Skeletal muscle satellite cell (primary cell): ENCODE data around the gene ETV1.
A peak's percentile ranks its signal among the peaks of the same experiment; 100 is the strongest.

Source experiments
- H3K27me3 ChIP-seq: 2 replicates; pipeline ENCODE4 v1.7.0; 2013; ENCODE audit warnings: low read length; ENCODE audit not compliant: control insufficient read depth, insufficient read depth
- H3K36me3 ChIP-seq: 2 replicates; pipeline ENCODE4 v1.7.0; 2013; ENCODE audit warnings: mild to moderate bottlenecking, control low read depth, low read length; ENCODE audit not compliant: insufficient read depth
- H3K4me1 ChIP-seq: 2 replicates; pipeline ENCODE4 v1.7.0; 2013; ENCODE audit warnings: low read length; ENCODE audit not compliant: control insufficient read depth, insufficient read depth
- H3K4me2 ChIP-seq: 2 replicates; pipeline ENCODE4 v1.7.0; 2013; ENCODE audit warnings: mild to moderate bottlenecking, low read length
- H3K4me3 ChIP-seq: 2 replicates; pipeline ENCODE4 v1.7.0; 2013; ENCODE audit warnings: low read length
- H3K9ac ChIP-seq: 2 replicates; pipeline ENCODE4 v1.7.0; 2013; ENCODE audit warnings: mild to moderate bottlenecking, low read depth, low read length, moderate library complexity
- H3K9me3 ChIP-seq: replicated peaks from 2 replicates; pipeline ENCODE4 v1.7.0; 2013; ENCODE audit warnings: mild to moderate bottlenecking, control low read depth, low read length

ETV1 gene

DNA sequence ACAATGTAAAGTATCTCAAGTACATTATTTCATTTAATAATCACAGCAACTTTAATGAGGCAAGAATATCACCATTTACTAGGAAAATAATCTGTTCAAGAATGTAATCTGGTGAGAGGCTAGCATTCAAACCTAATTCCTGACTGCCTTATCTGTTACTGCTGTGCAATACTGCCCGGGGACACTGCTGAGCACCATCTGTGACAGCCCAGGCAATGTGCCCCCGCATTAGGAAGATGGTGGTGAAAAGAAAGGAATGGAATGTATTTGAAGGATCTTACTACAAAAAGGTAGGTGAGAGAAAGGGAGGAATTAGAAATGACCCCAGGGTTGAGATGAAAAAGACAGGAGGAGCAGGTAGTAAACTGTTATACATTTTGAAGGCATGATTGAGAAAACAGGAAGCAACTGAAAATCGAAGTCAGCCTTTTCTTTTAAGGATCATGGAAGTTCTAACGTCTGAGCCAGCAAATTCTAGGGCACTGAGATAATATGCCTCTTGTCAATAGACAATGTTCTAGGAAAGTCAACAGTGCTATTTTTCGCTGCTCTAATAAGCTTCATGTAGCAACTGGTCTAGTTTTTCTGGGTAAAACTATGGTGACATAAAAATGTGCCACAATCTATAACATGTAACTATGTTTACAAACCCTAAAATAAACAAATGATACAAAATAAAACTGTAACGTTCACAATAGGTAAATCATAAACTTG is 90.4 kb downstream of the ETV1 start:
- Histone ChIP-seq H3K9ac (no peak overlapping the region), H3K36me3 (no peaks in the 10 kb centered on the region)

DNA sequence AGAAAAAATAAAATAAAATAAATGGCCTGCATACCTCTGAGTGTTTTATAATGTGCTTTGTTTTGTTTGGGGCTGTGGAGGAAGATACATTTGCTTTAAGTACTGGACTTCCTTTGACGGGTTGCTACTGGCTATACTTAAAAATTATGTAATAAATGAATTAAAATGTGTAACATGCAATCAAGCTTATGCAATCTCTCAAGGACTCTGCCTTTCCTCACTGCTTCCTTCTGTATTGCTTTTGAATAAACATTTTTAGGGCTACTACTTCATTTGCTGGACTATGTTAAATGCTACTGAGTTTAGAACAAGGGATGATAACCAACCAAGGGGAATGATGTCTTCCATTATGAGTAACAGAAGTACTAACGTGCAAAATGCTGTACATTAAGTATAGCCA is 91.6 kb downstream of the ETV1 start:
- Histone ChIP-seq H3K36me3 (no peaks in the 10 kb centered on the region), H3K4me3 (no peak overlapping the region), H3K4me1 (no peaks in the 10 kb centered on the region), H3K4me2 (no peak overlapping the region), H3K9me3 (no peaks in the 10 kb centered on the region), H3K9ac (no peak overlapping the region), H3K27me3 (no peaks in the 10 kb centered on the region)

More for the DNA sequence above, 90.4 kb downstream of the ETV1 start:
- no peaks in the 10 kb centered on the region for H3K9me3 ChIP-seq
- no peak overlapping the region for H3K4me2 ChIP-seq
- H3K27me3 ChIP-seq, result no peaks in the 10 kb centered on the region
- H3K4me3 ChIP-seq, result no peak overlapping the region
- no peaks in the 10 kb centered on the region for H3K4me1 ChIP-seq

DNA sequence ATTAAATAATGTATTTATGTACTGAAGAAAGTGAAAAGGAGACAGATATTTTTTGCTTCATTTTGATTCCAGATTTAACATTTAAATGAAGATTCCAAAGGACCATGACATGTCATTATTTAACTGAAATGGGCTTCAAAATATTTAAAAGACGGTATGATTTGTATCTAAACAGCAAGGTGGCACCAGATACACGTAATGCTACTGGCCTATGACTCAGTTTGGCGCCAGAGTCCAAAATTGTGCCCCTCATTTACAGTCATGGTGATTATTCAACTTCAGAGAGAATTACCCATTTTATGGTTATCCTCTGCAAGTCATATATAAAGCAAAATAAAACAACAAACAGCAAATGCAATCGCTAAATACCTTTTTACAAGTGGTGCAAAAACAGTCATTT is 94.5 kb downstream of the ETV1 start:
- Histone ChIP-seq H3K4me2 (no peak overlapping the region), H3K9me3 (no peaks in the 10 kb centered on the region), H3K36me3 (no peaks in the 10 kb centered on the region), H3K27me3 (no peaks in the 10 kb centered on the region), H3K4me3 (no peak overlapping the region), H3K4me1 (no peaks in the 10 kb centered on the region), H3K9ac (no peak overlapping the region)

DNA sequence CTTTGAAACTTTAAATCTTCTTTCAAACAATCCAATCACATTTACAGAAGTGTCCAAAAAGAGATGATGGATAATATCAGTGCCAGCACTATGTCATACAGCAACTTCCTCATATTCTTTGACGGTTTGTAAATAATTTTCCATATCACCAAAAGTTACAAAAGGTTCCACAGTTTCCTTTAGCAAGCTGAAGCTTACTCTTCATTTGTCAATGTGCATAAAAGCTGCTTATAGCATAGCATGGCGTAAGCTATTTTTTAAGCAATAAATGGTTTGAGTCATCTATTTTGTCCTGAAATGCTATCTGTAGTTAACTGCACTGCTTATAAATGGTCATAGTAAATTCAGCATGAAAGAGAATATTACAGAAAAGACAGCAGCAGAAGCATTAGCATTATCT is 95.1 kb downstream of the ETV1 start:
- no peaks in the 10 kb centered on the region for H3K9me3 ChIP-seq
- H3K36me3 ChIP-seq, result no peaks in the 10 kb centered on the region
- H3K4me2 ChIP-seq, result no peak overlapping the region
- no peaks in the 10 kb centered on the region for H3K27me3 ChIP-seq
- no peak overlapping the region for H3K9ac ChIP-seq
- H3K4me3 ChIP-seq, result no peak overlapping the region
- H3K4me1 ChIP-seq, result no peaks in the 10 kb centered on the region

DNA sequence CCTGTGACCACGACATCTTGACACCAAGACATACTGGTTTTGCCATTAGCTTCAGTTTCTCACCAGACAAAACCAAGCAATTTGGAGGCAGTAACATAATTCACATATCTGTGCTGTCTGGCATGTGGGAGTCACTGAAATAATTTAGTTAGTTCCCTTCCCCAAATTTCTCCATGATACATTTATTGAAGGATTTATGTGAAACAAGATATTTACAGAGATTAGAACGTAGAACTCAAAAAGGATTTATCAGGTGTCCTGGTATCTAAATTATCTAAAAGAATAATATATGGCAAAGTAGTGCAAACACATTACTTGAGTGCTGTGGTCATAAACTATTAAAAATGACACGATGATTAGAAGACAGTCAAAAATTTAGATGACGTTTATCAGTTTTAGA is 98.7 kb downstream of the ETV1 start:
- Histone ChIP-seq H3K36me3 (no peaks in the 10 kb centered on the region), H3K9me3 (no peaks in the 10 kb centered on the region), H3K4me2 (no peak overlapping the region), H3K4me1 (no peaks in the 10 kb centered on the region), H3K9ac (no peak overlapping the region), H3K27me3 (no peaks in the 10 kb centered on the region), H3K4me3 (no peak overlapping the region)

DNA sequence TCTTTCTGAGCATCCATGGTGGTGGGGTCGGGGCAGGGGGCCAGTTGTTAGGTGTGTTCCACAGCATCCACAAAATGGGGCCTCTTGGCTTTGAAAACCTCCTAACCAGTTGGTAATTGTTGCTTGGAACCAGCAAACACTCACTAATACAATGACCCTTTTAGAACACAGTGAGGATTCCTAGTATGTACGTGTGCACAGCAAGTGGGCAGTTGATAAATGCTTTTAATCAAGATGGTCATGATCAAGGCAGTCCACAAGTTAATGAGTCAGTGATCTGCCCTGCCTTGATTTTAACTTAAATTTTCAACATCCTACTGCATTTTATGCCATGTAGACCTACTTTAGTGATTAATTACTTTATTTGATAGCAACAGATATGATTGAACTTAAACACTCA is 103.1 kb downstream of the ETV1 start:
- H3K9me3 ChIP-seq, result no peaks in the 10 kb centered on the region
- no peaks in the 10 kb centered on the region for H3K36me3 ChIP-seq
- no peaks in the 10 kb centered on the region for H3K27me3 ChIP-seq
- peaks cover 3% of the 10 kb centered on the region for H3K4me1 ChIP-seq
- no peak overlapping the region for H3K4me2 ChIP-seq
- H3K4me3 ChIP-seq, result no peak overlapping the region
- no peak overlapping the region for H3K9ac ChIP-seq

DNA sequence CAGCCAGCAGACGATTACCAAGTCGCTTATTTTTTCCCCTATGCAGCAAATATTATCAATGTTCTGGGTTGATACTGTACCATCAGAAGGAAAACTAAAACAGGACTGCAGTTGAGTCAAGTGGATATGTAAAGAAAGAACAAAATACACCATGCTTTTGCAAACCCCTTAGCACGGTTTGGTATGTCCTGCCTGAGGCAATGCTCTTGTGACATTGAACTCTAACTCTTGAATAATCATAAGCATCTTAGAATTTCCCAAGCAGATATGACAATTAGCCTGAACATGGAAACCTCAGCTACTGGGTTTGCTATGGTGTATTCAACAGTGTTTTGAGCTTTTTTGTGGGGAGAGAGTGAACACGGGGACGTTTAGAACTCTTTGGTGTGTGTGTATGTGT is 107.4 kb downstream of the ETV1 start:
- H3K4me2 ChIP-seq, result no peak overlapping the region
- peaks cover 23% of the 10 kb centered on the region for H3K4me1 ChIP-seq
- H3K4me3 ChIP-seq, result no peak overlapping the region
- no peaks in the 10 kb centered on the region for H3K36me3 ChIP-seq
- H3K27me3 ChIP-seq, result no peaks in the 10 kb centered on the region
- no peak overlapping the region for H3K9ac ChIP-seq
- H3K9me3 ChIP-seq, result no peaks in the 10 kb centered on the region

DNA sequence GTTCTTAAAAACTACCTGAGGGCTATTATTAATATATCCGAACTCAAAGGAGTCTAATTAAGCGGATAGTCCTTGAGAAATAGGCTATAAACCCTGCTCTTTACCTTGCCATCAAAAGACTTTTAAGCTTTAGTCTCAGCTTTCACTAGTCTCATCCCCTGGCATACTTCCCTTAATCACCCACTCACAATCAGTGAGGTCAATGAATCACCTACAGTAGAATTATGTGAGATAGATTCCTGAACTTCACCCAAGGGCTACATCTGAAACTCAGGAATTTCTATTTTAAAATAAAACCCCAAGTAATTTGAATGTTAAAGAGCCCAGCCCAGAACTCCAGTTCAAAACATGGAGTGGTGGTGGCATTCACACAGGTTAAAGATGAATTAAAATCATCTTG is 108.7 kb downstream of the ETV1 start:
- Histone ChIP-seq H3K4me2 (peak overlapping the region; percentile 42), H3K36me3 (no peaks in the 10 kb centered on the region), H3K9ac (peak overlapping the region; percentile 15), H3K27me3 (no peaks in the 10 kb centered on the region), H3K4me1 (peaks cover 23% of the 10 kb centered on the region), H3K4me3 (no peak overlapping the region), H3K9me3 (no peaks in the 10 kb centered on the region)

DNA sequence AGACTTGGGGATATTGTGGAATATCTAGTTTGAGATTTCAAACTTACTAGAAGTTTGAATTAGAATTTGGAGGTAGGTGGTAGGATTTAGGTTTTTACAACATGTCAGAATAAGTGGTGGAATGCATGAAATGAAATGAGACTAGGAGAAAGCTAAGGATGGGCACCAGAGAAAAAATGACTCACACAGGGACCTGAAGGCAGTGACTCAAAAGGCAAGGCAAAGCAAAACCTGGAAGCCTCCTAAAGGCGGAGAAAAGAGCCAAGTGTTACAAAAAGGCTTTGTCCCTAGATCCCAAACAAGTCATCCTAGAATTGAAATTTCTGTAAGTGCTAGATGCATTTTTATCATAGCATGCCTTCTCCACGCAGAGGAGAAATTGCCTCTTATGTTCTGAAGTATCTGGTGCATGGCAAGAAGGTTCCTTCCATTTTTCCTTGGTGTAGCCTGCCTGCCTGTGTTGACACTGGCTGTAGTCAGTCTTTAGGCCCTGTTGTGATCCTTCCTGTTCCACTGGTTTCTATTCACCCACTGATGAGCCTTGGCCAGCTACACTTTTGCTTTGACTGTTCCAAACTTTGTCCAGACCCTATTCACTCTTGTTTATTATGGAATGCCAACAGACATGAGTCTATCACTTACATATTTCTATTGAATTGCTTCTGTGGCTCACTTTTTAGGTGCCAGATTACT is 109.3 kb downstream of the ETV1 start:
- Histone ChIP-seq H3K4me3 (no peak overlapping the region), H3K36me3 (no peaks in the 10 kb centered on the region), H3K27me3 (no peaks in the 10 kb centered on the region), H3K9me3 (no peaks in the 10 kb centered on the region), H3K4me1 (peaks cover 23% of the 10 kb centered on the region), H3K4me2 (peak overlapping the region; percentile 42), H3K9ac (peak overlapping the region; percentile 15)

DNA sequence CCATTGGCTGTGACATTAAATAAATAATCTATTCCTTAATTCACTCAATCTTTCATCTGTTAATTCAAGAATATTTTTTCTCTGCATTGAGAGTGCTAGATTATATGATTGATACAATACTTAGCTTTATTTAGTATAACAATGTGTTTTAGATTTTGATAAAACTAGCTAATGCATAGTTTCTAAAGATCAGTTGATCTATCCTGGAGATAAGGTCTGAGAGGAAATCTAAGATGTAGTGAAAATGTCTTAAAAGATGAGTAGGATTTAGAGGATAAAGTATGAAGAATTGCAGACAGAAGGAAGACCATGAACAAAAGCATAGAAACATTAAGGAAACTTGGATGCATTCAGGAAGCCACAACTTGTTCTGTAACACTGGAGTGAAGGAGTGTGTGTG is 110.3 kb downstream of the ETV1 start:
- H3K4me3 ChIP-seq, result no peak overlapping the region
- no peak overlapping the region for H3K4me2 ChIP-seq

DNA sequence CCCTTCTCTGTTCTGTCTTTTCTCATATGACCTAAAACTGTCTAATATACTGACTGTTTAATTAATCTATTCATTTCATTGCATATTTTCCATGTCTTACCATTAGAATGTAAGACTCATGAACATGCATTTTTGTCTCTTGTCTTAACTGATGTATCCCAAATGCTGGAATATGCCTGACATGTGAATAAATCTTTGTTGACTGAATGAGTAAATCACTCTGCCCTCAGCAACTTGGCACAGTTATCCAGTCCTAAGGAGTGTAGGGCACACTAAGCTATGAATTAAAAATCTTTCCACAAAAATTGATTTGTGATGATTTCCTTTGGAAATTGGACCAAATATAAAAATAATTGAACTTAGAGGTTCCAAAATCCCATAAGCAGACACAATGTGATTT is 111.3 kb downstream of the ETV1 start:
- no peak overlapping the region for H3K4me3 ChIP-seq
- H3K27me3 ChIP-seq, result no peaks in the 10 kb centered on the region
- H3K4me1 ChIP-seq, result peaks cover 26% of the 10 kb centered on the region
- H3K9me3 ChIP-seq, result no peaks in the 10 kb centered on the region
- no peaks in the 10 kb centered on the region for H3K36me3 ChIP-seq
- no peak overlapping the region for H3K4me2 ChIP-seq
- H3K9ac ChIP-seq, result no peak overlapping the region

More for the DNA sequence above, 110.3 kb downstream of the ETV1 start:
- Histone ChIP-seq H3K9ac (no peak overlapping the region), H3K4me1 (peaks cover 26% of the 10 kb centered on the region), H3K27me3 (no peaks in the 10 kb centered on the region), H3K9me3 (no peaks in the 10 kb centered on the region), H3K36me3 (no peaks in the 10 kb centered on the region)
